CD4-positive, alpha-beta T cell treated with Interleukin-15 for 4 hours (primary cell): Measurements from ENCODE around the gene PIK3R2.

Experiments
- DNase-seq: peaks from one replicate; pipeline ENCODE4 v3.0.0-alpha.2; 2020; ENCODE audit warnings: low spot score

Gene PIK3R2

DNA sequence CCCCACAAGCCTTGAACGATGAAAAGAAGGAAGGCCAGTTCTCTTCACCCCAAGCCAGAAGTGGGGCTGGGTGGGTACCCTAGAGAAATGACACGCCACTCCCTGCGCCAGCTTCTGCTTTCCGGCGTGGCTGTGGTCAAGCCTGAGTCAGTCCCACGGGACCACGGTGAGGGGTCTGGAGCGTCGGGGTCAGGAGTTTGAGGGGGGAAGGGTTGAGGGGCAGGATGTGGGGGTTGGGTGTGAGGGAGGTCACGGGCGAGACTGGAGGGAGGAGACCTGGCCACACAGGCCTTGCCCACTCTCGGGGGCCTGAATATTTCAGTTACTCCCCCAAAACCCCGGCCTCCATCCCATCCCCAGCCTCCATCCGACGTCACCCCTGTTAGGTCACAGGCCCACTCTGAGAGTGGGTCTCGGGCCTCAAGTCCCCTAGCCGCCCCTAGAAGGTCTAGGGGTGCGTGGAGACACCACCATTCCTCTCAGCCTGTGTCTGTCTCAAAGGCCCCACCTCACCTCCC is 20.1 kb downstream of the PIK3R2 start:
- DNase-seq: no peak

DNA sequence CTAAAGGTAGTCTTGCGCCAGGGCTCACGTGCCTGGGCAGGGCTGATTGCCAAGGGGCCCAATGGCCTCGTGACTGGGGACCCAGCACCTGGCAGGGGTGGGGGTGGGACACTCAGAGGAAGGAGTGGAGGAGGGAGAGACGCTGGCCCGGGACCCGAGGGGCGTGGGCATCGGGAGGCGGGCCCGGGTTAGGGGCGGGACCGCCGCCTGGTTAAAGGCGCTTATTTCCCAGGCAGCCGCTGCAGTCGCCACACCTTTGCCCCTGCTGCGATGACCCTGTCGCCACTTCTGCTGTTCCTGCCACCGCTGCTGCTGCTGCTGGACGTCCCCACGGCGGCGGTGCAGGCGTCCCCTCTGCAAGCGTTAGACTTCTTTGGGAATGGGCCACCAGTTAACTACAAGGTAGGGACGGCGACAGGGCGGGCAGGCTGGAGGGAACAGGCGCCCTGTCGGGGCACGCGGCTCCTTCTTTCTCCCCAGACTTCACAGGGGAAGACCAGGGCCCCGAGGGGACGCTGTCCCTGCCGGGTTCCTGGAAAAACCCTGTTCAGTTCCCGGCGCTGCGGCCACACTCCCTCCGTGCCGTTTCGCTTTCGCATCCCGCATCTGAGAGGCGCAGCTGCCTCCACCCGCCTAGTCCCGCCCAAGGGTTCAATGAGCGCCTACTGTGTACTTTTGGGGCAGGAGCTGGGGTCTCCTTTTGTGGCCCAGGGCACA is 20.8 kb downstream of the PIK3R2 start, which contains the start of gene IFI30:
Gene IFI30, plus strand, starts transcription at position 242 of the 717 bp plus-strand sequence. Its CDS starts 29 bp downstream, at position 271.
- peak; percentile 53 for DNase-seq

DNA sequence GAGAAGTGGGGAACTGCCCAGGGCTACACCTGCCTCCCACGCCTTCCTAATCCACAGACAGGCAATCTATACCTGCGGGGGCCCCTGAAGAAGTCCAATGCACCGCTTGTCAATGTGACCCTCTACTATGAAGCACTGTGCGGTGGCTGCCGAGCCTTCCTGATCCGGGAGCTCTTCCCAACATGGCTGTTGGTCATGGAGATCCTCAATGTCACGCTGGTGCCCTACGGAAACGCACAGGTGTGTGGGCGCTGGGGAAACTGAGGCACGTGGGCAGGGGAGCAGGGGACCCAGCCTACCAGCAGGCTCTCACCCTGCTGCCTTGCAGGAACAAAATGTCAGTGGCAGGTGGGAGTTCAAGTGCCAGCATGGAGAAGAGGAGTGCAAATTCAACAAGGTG is 22.0 kb downstream of the PIK3R2 start:
- no peak for DNase-seq

DNA sequence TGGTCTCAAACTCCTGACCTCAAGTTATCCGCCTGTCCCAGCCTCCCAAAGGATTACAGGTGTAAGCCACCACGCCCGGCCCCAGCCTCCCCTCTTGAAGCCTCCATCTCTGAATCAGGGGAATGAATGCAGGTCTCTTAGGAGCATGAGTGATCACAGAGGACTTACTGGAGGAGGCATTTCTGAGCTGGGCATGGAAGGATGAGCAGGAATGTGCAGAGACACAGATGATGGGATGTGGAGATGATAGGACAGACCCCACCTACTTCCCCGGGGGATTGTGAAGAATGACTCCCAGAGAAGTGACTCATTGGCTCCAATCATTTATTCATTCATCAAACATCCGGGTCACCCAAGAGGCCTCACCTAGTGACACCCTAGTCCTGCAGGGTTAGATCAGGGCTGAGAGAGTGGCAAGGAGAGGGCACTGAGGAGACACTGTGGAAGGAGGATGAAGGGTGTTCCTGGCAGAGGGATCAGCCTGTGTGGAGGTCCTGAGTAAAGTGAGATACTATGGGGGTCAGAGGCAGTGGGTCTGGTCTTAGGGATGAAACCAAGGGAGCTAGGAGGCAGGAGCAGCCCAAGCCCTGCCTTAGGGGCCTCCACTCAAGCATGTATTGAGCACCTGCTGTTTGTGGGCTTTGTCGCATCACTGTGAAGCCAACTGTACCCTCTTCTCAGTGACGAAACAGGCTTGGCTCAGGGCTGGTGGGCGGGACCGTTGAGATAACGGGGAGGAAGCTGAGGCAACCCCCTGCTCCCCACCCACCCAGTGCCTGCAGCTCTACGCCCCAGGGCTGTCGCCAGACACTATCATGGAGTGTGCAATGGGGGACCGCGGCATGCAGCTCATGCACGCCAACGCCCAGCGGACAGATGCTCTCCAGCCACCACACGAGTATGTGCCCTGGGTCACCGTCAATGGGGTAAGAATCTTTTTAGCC is 23.7 kb downstream of the PIK3R2 start:
- DNase-seq: no peak

DNA sequence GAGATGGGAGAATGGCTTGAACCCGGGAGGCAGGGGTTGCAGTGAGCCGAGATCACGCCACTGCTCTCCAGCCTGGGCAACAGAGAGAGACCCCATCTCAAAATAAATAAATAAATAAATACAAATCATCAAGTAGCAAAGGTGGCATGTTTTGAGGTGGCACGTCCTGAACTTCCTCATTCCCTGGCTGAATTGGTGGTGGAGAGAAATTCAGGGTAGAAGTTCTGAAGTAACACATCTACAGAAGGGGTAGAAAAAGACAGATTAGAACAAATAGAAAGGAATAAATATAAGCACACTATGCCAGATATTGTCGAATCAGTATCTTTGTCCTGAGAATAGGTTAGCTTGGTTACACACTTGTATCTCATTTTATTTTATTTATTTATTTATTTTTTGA is 27.0 kb downstream of the PIK3R2 start:
- no peak for DNase-seq

DNA sequence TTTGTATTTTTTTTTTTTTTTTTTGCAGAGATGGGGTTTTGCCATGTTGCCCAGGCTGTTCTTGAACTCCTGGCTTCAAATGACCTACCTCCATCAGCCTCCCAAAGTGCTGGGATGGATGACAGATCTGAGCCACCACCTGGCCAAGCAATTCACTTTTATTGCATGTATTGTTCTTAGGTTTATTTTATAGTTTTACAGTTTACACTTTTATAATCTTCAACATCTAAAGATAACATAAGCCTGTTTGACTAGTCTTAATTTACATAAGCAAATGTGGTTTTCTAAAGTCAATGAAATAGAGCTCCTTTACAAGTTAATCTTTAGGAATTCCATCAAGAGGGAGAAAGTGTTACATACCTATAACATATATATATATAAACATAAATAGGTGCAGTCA is 30.6 kb downstream of the PIK3R2 start:
- DNase-seq: no peak

DNA sequence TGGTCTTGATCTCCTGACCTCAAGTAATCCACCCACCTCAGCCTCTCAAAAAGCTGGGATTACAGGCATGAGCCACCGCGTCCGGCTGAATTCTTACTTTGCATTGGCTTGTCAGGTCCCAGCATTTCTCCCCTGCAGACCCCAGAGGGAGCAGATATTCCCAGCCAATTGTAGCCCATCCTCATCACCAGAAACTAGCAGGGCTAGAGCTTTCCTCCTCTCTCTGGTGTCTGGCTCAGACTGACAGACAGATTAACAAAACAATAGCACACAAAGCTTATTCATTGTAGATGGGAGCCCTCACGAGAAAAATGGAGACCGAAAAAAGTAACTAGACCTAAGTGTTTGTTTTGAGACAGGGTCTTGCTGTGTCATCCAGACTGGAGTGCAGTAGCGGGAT is 32.6 kb downstream of the PIK3R2 start:
- DNase-seq: no peak

DNA sequence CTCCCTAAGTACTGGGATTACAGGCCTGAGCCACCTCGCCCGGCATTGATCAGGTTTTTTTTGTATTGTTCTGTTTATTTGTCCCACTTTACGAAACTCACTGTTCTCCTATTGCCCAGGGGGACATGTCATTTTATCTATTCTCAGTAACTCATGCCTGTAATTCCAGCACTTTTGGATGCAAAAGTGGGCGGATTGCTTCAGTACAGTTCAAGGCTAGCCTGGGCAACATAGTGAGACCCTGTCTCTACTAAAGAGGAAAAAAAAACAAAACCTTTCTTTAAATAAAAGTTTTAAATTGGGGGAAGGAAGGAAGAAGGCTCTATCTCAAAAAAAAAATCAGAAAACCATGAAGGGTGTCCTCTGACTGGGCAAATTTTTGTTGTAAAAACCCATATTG is 37.3 kb downstream of the PIK3R2 start:
- DNase-seq: no peak

DNA sequence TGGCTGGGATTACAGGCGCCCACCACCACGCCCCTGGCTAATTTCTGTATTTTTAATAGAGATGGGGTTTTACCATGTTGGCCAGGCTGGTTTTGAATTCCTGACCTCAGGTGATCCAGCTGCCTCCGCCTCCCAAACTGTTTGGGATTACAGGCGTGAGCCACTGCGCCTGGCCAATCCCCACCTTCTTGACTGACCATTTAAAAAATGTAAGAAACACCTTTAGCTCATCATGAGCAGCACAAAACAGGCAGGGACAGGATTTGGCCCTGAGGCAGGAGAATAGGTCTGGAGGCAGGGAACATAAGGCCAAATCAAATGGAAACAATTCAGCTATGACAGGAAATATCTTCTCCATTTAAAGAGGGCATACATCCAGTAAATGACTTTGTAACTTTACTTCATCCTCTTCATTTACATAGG is 38.7 kb downstream of the PIK3R2 start:
- no peak for DNase-seq

DNA sequence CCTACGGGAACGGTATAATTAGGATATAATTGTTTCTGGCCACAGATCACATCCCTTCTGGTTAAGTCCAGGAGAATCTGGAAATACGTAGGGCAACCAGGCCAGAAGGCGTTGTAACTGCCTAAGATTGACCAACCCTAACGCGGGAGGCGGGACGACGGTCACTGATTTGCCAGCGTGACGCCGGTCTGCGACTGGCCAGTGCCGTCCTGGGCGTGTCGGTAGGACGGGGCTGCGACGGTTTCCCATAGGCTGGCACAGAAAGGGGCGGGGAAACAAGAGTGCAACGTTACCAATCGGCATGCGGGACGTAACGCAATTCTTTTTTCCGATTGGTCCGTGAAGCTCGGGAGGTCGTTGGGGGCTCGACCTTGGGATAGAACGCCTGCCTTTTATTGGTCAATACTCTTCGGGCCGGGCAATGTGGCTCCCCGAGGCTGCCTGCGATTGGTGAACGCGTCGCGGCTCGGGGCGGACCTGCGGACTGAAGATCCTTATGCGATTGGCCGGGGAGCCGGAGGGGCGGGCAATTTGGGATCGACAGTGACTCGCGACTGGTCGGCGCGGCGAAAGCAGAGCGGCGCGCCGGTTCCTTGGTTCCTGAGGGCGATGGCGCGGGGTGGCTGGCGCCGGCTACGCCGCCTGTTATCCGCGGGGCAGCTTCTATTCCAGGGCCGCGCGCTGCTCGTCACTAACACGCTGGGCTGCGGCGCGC is 39.9 kb downstream of the PIK3R2 start, which contains the start of gene MPV17L2:
Gene MPV17L2, plus strand, starts transcription at position 546 of the 715 bp plus-strand sequence. Its CDS starts 64 bp downstream, at position 610.
- peak; percentile 100 for DNase-seq

DNA sequence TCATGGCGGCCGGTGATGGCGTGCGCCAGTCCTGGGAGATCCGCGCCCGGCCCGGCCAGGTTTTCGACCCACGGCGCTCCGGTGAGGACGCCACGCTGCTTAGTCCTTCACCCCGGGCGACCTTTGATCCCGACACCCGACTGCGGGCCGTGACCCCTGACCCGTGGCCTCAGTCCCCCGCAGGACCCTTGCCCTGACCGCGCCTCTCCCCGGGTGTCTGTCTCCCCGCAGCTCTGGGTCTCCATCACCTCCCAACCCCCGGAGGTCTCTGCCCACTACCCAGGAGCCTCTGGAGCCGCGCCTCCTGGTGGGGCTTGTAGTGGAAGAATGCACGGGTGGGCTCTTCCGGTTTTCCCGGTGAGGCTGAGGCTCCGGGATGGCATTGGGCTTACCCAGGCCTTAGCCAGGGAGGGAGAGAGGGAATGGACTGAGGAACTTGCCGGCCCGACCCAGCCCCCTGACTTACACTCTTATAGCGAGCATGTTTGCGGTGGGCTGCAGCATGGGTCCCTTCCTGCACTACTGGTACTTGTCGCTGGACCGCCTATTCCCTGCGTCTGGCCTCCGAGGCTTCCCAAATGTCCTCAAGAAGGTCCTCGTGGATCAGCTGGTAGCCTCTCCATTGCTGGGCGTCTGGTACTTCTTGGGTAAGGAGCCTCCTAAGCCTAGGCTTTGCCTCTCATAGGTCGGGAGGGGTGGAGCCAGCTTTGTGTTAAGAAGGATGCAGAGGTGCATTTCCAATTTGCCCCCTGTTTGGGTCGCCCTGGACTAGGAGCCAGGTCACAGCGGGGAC is 40.6 kb downstream of the PIK3R2 start:
- no peak for DNase-seq

DNA sequence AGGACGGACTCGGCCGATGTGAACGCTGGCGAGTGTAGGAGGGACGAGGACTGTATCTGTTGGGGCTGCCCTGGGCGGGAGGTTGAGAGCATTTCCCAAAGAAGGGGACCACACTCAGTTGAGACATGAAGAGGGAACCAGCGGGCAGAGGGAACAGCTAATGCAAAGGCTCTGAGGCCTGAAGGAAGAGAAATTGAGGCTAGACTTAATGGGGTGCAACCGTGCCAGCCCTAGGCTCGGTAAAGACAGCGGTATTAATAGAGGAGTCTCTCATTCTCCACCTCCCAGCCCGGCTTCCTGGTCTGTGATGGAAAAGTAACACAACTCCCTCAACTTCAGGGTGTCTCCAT is 41.2 kb downstream of the PIK3R2 start:
- DNase-seq: no peak

DNA sequence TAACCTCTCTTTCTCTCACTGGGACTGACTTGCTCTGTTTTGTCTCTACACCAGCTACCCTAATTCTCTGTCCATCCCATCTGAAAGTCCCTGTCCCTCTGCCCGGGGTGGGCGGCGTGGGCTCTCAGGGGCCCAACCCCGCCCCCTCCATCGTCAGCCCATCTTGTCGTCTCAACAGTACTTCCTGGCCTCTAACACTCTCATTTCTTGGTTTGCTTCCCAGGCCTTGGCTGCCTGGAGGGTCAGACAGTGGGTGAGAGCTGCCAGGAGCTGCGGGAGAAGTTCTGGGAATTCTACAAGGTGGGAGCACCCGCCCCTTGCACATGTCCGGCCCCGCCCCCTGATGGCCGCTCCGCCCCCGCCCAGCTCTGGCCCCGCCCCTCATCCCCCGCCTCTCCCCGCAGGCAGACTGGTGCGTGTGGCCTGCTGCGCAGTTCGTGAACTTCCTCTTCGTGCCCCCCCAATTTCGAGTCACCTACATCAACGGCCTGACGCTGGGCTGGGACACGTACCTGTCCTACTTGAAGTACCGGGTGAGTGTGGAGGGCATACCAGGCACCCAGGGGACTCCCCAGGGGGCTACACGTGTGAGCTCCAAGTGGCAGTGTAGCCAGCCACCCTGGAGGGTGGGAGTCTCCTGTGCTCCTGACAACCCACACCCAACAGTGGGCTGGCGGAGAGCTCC is 41.7 kb downstream of the PIK3R2 start:
- DNase-seq: peak; percentile 8

DNA sequence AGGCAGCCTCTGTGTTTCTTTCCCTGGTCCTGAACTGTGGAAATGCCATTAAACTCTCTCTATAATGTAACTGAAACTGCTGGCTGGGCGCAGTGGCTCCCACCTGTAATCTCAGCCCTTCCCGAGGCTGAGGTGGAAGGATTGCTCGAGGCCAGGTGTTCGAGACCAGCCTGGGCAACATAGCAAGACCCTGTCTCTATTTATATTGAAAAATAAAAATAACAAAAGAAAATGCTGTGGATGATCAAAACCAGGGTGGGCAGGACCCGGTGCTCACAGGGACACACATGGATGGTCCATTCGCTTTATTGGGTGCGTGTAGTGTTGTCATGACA is 43.5 kb downstream of the PIK3R2 start:
- no peak for DNase-seq

DNA sequence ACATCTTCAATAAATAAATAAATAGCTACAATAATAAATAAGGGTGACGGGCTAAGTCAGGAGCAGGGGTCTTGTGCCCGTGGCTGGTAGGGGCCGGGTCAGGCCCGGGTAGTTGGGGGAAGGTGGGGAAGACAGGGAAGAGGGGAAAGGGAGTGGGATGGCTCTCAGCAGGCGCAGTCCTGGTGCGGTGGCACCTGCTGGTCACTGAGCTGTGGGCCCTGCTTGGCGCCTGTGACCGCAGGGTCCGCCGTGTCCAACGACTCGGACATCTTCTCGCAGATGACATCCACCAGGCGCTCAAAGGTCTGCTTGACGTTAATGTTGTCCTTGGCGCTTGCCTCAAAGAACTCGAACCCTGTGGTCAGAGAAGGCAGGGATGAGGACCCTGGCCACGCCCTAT is 44.3 kb downstream of the PIK3R2 start:
- DNase-seq: no peak

DNA sequence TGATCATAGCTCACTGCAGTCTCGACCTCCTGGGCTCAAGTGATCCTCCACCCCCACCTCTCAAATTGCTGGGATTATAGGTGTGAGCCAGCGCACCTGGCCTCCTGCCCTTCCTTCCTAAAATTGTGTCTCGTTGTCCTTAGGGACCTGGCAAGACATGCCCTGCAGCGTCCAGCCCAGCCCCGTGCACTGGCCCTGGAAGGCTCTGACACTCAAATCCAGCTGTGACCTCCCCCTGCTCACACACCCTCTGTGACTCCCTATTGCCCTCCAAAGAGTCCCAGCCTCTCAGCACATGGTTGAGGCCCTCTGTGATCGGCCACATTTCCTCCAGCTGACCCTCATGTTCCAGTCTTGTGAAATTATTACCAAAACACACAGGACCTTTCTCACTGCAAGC is 45.0 kb downstream of the PIK3R2 start:
- DNase-seq: no peak

DNA sequence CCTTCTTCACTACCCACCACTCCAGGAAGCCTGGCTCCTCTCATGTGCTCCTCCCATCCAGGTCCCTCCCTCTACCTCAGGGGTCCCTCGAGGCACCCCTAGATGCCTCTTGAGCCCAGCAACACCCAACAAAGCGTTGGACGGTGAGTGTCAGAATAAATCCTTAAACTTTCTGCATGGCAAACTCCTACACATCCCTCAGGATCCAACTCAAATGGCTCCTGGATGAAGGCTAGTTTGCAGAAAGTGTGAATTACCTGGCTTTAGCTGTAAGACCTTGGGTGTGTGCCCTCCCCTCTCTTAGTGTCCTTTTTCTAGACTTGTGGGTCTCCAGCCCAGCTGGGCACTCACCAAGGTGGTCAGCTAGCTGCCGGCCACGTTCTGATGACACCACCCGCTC is 45.4 kb downstream of the PIK3R2 start:
- DNase-seq: no peak

DNA sequence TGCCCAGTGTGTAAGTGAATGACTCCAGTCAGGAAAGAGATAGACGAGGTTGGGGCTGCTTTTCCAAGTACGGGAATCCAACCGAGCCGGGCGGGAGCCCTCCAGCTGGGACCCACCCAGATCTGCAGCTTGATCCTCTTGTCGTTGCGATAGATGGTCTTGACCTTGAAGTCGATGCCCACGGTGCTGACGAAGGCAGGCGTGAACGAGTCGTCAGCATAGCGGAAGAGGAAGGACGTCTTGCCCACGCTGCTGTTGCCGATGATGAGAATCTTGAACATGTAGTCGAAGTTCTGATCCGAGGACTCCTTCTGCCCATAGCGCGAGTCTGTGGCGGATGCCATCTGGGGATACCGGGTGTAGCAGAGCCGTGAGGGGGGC is 49.4 kb downstream of the PIK3R2 start:
- DNase-seq: no peak

DNA sequence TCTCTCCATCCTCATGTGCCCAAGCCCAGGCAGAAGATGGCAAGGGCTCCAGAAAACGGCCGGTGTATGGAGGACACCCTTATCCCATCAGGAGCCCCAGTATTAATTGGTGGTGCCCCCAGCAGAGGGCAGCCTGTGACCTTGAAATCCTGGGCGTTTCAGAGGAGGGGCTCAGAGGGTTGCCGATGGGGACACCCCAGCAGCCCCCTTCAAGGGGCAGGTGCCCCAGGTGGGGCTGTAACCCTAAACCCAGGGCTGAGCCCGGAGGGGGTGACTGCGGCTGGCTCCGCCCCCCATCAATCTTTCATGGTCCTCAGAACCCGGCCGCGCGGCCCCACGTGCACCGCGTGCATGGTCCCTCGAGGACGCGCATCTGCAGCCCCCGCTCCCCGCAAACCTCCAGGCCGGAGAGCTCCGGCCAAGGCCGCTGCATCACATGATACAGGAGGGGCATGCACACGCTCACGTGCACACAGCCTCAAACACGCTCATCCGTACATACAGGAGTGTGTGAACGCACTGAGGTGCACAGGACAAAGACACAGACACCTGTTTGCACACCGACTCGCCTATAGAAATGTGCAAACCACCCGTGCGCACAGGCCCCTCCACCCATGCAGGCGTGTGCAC is 49.9 kb downstream of the PIK3R2 start:
- peak; percentile 26 for DNase-seq

DNA sequence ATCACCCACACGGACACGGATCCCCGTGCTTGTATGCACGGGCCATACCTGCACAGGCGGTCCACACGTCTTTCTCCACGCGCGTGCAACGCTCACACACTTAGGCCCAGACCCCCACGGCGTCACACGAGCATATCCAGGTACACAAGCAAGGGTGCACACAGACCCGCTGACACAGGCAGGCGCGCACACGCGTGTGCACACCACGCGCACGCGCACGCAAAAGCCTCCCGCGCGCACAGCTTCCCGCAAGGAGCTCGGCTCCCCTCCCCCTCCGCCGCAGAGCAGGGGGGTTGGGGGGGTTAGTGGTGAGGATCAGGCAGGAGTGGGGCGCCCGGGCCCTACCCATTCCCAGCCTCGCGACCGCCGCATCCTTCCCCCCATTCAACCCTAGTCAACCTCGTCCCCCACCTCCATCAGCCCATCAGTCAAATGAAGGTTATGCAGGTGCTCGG is 50.5 kb downstream of the PIK3R2 start:
- peak; percentile 25 for DNase-seq
